COLO829 (cell line): Measurements from ENCODE around the gene VCP.
A peak's percentile ranks its signal among the peaks of the same experiment; 100 is the strongest.
"Not testable (repeated sequence)": the region's sequence is repeated elsewhere in the genome, so short reads cannot be mapped to it uniquely, and the experiment has no call there.

Source experiments
- DNase-seq: peaks from one replicate; pipeline ENCODE4 v3.0.0; 2012; ENCODE audit warnings: low spot score

VCP gene

GRCh38 chr9:35060548-35061207 is 11.7 kb downstream of the VCP start:
- DNase-seq, result no peak

GRCh38 chr9:35059438-35059837 is 13.0 kb downstream of the VCP start:
- DNase-seq, result no peak

GRCh38 chr9:35057271-35057620 is 15.2 kb downstream of the VCP start:
- DNase-seq, result no peak

- no peak for DNase-seq
Observed at GRCh38 chr9:35056571-35057270, 15.7 kb downstream of the VCP start.

- no peak for DNase-seq
Observed at GRCh38 chr9:35054871-35055644, 17.4 kb downstream of the VCP start.

GRCh38 chr9:35054185-35054835 is 18.1 kb downstream of the VCP start:
- DNase-seq, result no peak

- DNase-seq, result peak; percentile 56
Observed at GRCh38 chr9:35051069-35051967, 21.1 kb downstream of the VCP start.

- DNase-seq, result no peak
Observed at GRCh38 chr9:35048511-35048910, 23.9 kb downstream of the VCP start.

- no peak for DNase-seq
Observed at GRCh38 chr9:35044071-35044470, 28.4 kb downstream of the VCP start.

GRCh38 chr9:35042891-35043545 is 29.4 kb downstream of the VCP start:
- no peak for DNase-seq

- DNase-seq, result peak; percentile 28
Observed at GRCh38 chr9:35042081-35042604, 30.3 kb downstream of the VCP start.

- DNase-seq, result peak; percentile 0
Observed at GRCh38 chr9:35035851-35036701, 36.3 kb downstream of the VCP start.

- no peak for DNase-seq
Observed at GRCh38 chr9:35033101-35033500, 39.3 kb downstream of the VCP start.

- no peak for DNase-seq
Observed at GRCh38 chr9:35029852-35030251, 42.6 kb downstream of the VCP start.

- no peak for DNase-seq
Observed at GRCh38 chr9:35029241-35029640, 43.2 kb downstream of the VCP start.

- DNase-seq, result no peak
Observed at GRCh38 chr9:35028341-35028740, 44.1 kb downstream of the VCP start.

GRCh38 chr9:35027860-35028259 is 44.6 kb downstream of the VCP start:
- no peak for DNase-seq

GRCh38 chr9:35027374-35027773 is 45.1 kb downstream of the VCP start:
- DNase-seq, result no peak

GRCh38 chr9:35026671-35027070 is 45.8 kb downstream of the VCP start:
- DNase-seq, result no peak

- not testable (repeated sequence) for DNase-seq
Observed at GRCh38 chr9:35023443-35023842, 49.0 kb downstream of the VCP start.
